HG03095 (cell line): ENCODE measurements around the gene ADI1.
"Not testable (repeated sequence)": the region's sequence is repeated elsewhere in the genome, so short reads cannot be mapped to it uniquely, and the experiment has no call there.

Experiments used
- ATAC-seq: cut with Tn5 transposase; IDR thresholded peaks from one replicate; pipeline ENCODE4 v1.9.1; 2021; ENCODE audit warnings: moderate library complexity; ENCODE audit not compliant: unreplicated experiment

Gene ADI1

GRCh38 chr2:3529316-3530025 is 10.1 kb upstream of the ADI1 start:
- no peak for ATAC-seq

DNA sequence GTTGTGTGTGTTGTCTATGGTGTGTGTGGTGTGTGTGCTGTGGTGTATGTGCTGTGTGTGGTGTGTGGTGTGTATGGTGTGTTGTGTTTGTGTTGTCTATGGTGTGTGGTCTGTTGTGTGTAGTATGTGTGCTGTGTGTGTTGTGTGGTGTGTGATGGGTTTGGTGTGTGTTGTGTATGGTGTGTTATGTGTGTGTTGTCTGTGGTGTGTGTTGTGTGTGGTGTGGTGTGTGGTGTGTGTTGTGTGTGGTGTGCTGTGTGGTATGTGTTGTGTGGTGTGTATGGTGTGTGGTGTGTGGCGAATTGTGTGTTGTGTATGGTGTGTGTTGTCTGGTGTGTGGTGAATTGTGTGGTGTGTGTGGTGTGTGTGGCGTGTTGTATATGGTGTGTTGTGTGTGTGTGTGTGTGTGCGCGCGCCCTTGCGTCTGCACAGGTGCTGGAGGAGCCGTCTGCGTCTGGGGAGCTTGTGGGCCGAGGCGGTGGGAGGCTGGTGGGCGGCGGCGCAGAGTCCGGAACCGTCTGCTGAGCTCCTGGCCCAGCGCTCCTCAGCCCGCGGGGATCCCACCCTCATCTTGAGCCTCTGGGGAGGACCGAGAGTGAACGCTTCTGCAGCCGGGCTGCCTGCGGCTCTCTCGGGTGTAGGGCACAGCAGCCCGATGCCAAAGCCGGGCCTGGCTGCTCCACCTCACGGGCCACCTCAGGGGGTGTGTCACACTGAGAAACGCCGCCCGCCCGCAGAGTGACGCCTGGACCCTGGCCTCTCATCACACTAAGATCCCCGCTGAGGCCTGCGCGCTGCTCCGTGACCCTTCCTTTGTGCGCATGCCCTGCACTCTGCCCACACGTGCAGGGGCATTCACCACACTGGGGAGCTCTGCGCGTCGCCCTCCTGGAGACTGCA is 8.8 kb upstream of the ADI1 start:
- no peak for ATAC-seq

DNA sequence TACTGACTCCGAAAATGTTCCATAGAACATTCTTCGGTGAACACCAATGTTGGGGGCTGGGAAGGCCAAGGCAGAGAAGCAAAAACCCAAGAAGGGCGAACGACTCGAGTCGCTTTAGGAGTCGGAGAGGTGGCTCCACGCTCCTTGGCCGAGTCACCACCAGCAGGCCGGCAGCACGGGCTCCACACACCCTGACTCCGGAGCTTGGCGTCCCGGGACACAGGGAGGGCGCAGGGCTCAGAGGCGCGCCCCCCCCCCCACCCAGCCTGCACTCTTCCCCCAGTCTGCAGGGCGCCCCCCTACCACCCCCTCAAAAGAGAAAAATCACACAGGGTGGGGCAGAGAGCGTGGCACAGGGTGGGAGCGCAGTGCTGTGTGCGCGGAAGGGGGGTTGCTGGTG is 7.5 kb upstream of the ADI1 start:
- no peak for ATAC-seq

GRCh38 chr2:3523551-3524041 is 4.3 kb upstream of the ADI1 start:
- no peak for ATAC-seq

- no peak for ATAC-seq
These were observed 3.7 kb upstream of the ADI1 start for GRCh38 chr2:3522961-3523421.

GRCh38 chr2:3520591-3520990 is 1.3 kb upstream of the ADI1 start:
- ATAC-seq = no peak

DNA sequence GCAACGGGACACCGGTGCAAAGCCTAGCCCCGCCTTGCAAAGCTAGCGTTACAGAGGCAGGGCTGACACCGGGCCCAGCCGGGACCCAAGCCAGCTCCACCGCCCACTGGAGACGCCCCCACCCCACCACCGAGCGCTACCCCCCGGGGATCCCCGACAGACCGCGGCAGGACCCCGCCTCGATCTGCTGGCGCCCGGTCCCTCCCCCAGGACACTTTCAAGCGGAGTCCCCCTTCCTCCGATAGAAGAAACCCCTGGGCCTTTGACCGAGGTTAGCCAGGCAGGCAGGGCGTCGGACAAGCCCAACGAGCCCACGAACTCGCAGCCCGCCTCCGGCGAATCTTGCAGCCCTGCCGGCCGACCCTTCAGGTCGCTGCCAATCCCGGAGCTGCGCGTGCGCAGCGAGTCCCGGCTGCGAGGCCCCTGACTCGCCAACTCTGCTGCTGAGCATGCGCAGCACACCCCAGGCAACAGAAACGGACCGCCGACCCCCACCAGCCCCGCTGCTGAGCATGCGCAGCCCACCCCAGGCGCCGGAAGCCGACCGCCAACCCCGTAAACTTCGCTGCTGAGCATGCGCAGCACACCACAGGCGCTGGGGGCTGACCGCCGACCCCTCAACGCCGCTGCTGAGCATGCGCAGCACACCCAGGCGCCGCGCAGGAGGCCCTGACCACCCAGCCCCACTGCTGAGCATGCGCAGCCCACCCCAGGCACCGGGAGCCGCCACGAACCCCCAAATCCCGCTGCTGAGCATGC is 656 bp downstream of the ADI1 start:
- peak; percentile 86 for ATAC-seq

- ATAC-seq = no peak
These were observed 1.3 kb downstream of the ADI1 start for GRCh38 chr2:3517948-3518495.

DNA sequence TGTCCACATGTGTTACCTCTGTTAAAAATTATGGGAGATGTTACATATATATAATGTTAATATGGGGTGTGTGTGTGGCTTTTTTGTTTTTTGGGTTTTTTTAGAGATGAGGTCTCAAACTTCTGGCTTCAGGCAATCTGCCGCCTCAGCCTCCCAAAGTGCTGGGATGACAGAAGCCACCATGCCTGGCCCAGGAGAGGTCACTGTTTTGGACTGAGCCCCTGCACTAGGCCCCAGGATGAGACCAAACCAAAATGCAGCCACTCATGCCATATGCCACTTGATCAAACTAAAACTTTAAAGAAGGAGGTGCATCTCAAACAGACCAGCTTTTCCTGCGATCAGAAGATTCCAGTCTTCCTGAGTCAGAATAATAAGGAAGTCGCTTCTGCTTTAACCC is 2.5 kb downstream of the ADI1 start:
- ATAC-seq = no peak

DNA sequence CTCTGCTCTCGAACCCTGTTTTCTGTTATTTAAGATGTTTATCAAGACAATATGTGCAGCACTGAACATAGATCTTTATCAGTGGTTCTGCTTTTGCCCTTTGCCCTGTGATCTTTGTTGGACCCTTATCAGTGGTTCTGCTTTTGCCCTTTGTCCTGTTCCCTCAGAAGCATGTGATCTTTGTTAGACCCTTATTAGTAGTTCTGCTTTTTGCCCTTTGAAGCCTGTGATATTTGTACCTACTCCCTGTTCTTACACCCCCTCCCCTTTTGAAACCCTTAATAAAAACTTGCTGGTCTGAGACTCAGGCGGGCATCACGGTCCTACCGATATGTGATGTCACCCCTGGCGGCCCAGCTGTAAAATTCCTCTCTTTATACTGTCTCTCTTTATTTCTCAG is 3.9 kb downstream of the ADI1 start:
- ATAC-seq = not testable (repeated sequence)

- ATAC-seq = no peak
These were observed 6.1 kb downstream of the ADI1 start for GRCh38 chr2:3513026-3513810.

- no peak for ATAC-seq
These were observed 7.2 kb downstream of the ADI1 start for GRCh38 chr2:3512086-3512485.

DNA sequence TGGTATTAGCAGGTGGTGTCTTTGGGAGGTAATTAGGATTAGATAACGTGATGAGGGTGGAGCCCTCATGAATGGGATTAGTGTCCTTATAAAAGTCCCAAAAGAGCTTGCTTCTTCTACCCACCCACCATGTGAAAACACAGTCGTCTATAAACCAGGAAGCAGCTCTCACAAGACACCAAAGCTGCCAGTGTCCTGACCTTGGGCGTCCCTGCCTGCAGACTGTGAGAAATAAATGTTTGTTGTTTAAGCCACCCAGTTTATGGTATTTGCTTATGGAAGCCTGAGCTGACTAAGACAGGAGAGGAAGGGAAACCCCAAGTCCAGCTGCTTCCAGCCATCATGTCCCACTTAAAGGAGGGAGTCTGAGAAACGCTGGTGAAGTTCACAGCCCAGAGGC is 13.6 kb downstream of the ADI1 start:
- no peak for ATAC-seq

DNA sequence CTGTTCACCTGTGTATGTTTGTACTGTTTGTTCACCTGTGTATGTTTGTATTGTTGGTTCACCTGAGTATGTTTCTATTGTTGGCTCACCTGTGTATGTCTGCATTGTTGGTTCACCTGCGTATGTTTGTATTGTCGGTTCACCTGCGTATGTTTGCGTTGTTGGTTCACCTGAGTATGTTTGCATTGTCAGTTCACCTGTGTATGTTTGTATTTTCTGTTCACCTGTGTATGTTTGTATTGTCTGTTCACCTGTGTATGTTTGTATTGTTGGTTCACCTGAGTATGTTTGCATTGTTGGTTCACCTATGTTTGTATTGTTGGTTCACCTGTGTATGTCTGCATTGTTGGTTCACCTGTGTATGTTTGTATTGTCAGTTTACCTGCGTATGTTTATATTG is 14.6 kb downstream of the ADI1 start:
- no peak for ATAC-seq

DNA sequence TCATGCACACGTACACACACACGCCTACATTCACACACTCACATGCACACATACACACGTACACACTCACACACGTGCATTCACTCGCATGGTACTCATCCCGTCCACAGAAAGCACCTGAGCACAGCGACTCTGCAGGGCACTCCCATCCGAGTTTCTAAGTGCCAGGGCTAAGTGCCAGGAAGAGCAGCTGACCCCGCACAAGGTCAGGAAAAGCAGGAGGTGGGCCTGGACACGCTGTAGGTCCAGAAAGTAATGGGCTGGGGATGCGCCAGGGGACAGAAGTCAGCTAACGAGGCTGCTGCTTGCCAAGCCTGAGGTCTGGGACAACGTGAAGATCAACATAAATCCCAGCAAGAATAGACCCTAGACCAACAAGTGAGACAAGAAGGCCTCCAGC is 15.8 kb downstream of the ADI1 start:
- ATAC-seq = no peak

- ATAC-seq = no peak
These were observed 16.3 kb downstream of the ADI1 start for GRCh38 chr2:3503046-3503445.

GRCh38 chr2:3500326-3500899 is 18.9 kb downstream of the ADI1 start:
- ATAC-seq = no peak

DNA sequence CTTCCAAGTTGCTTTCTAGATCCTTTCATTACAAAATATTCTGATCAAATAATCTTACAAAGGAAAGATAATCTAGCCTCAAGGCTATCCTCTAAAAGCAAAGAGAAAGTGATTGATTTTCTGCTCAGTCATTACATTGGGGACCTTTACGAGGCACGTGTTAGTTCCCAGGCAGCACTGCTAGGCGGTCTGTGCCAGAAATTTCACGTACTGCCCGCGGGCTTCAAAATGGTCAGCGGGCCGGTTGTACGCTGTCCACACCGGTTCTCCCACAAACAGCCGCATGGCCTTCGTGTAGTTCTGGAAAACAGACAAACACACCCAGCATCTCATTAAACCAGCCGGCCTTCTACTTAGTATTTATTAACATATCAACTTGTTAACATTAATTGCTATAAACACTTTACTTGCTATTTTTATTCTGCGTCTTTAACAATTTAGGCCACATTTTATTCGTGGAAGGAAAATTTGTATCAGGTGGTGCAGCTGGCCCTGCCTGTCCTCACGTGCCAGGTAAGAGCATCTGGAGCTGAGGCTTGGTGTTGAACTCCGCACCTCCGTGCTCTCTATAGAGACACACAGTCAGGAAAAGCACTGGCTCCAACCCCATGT is 20.4 kb downstream of the ADI1 start:
- no peak for ATAC-seq

- ATAC-seq = not testable (repeated sequence)
These were observed 22.6 kb downstream of the ADI1 start for GRCh38 chr2:3496708-3497080.
